Nephron (organoid): ENCODE measurements around the gene THEMIS.
"Not testable (repeated sequence)": the region's sequence is repeated elsewhere in the genome, so short reads cannot be mapped to it uniquely, and the experiment has no call there.

Source experiments
- H3K27ac Mint-ChIP-seq, 3 experiments: 2 replicates each; pipeline ENCODE4 v1.8.0; 2020; ENCODE audit warnings: mixed read lengths in 3 of 3, mild to moderate bottlenecking in 2 of 3, moderate library complexity in 1 of 3
- H3K27me3 Mint-ChIP-seq: 2 replicates; pipeline ENCODE4 v1.8.0; 2021; ENCODE audit warnings: low read depth, mild to moderate bottlenecking, moderate library complexity, mixed read lengths
- H3K36me3 Mint-ChIP-seq: 2 replicates; pipeline ENCODE4 v1.8.0; 2020; ENCODE audit warnings: low read depth, mixed read lengths
- H3K4me1 Mint-ChIP-seq: 2 replicates; pipeline ENCODE4 v1.8.0; 2020; ENCODE audit warnings: mixed read lengths
- H3K4me3 Mint-ChIP-seq, 3 experiments: 2 replicates each; pipeline ENCODE4 v1.8.0; 2020; ENCODE audit warnings: mild to moderate bottlenecking in 3 of 3, mixed read lengths in 3 of 3, moderate library complexity in 2 of 3
- H3K9me3 Mint-ChIP-seq: 2 replicates; pipeline ENCODE4 v1.8.0; 2020; ENCODE audit warnings: mixed read lengths
- CTCF ChIP-seq, 3 experiments: fragments of 200-600 bp; sonication (generic); IDR thresholded peaks; one replicate each; pipeline ENCODE4 v1.5.0; 2021; ENCODE audit warnings: antibody characterized with exemption in 3 of 3; ENCODE audit not compliant: unreplicated experiment in 3 of 3

THEMIS gene

GRCh38 chr6:127706216-127706615 lies 194.6 kb downstream of the THEMIS start:
- peaks cover 6% of the 10 kb centered on the region for H3K9me3 Mint-ChIP-seq
- no peak for TF ChIP-seq CTCF (IDR thresholded peaks at IDR 0.05; ENCODE audit: unreplicated experiment in 3 of 3)
- no peaks in the 10 kb centered on the region for H3K4me1 Mint-ChIP-seq
- no peaks in the 10 kb centered on the region for H3K36me3 Mint-ChIP-seq
- no peak overlapping the region for H3K4me3 Mint-ChIP-seq
- H3K27ac Mint-ChIP-seq = no peak overlapping the region
- peaks cover 8% of the 10 kb centered on the region for H3K27me3 Mint-ChIP-seq

DNA sequence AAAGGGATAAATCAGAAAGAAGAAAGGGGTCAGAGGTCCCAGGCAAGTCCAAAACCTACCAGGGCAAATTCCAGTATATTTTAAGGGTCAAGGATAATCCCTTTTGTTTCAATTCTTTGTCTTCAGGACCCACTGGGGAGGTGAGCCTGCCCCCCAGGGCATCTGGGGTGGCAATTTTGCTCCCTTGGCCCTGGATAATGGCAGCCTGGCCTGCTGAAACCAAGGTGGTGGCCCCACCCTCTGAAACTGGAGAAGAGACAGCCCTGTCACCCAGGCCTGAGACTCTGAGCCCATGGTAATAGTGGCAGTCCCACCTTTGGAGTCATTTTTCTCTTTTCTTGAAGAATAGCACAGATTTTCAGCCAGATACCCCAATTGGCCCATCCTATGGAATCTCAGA lies 205.8 kb downstream of the THEMIS start:
- Mint-ChIP-seq H3K4me1 (no peaks in the 10 kb centered on the region), H3K9me3 (no peaks in the 10 kb centered on the region), H3K27ac (no peak overlapping the region), H3K4me3 (no peak overlapping the region), H3K27me3 (no peaks in the 10 kb centered on the region), H3K36me3 (no peaks in the 10 kb centered on the region)
- TF ChIP-seq CTCF (IDR thresholded peaks at IDR 0.05; ENCODE audit: unreplicated experiment in 3 of 3) = no peak

GRCh38 chr6:127691146-127691545 lies 209.7 kb downstream of the THEMIS start:
- Mint-ChIP-seq H3K9me3 (peaks cover 13% of the 10 kb centered on the region), H3K4me3 (no peak overlapping the region), H3K36me3 (no peaks in the 10 kb centered on the region), H3K27ac (no peak overlapping the region), H3K4me1 (no peaks in the 10 kb centered on the region), H3K27me3 (no peaks in the 10 kb centered on the region)
- TF ChIP-seq CTCF (IDR thresholded peaks at IDR 0.05; ENCODE audit: unreplicated experiment in 3 of 3) = no peak

- no peaks in the 10 kb centered on the region for H3K27me3 Mint-ChIP-seq
- no peaks in the 10 kb centered on the region for H3K36me3 Mint-ChIP-seq
- no peak overlapping the region for H3K4me3 Mint-ChIP-seq
- no peak for TF ChIP-seq CTCF (IDR thresholded peaks at IDR 0.05; ENCODE audit: unreplicated experiment in 3 of 3)
- peaks cover 13% of the 10 kb centered on the region for H3K9me3 Mint-ChIP-seq
- no peak overlapping the region for H3K27ac Mint-ChIP-seq
- H3K4me1 Mint-ChIP-seq = no peaks in the 10 kb centered on the region
Measured at GRCh38 chr6:127690588-127690987, 210.3 kb downstream of the THEMIS start.

DNA sequence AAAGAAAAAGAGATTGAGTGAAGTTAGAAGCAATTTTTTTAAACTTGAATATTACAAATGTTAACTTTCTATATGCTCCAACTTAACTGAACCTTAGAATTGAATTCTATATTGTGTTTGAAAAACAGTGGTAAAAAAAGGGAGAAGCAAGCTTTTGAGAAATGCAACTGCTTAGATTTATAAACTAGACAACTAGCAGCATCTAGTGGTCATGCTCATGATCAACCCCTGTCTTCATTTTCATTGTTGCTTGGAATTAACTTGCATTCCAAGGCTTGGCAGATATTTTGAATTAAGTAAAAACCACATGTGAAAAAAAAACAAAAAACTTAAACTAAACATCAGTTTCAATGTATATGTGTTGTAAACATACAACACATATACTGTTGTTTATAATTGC lies 210.8 kb downstream of the THEMIS start:
- peaks cover 13% of the 10 kb centered on the region for H3K9me3 Mint-ChIP-seq
- no peak overlapping the region for H3K27ac Mint-ChIP-seq
- H3K36me3 Mint-ChIP-seq = no peaks in the 10 kb centered on the region
- TF ChIP-seq CTCF (IDR thresholded peaks at IDR 0.05; ENCODE audit: unreplicated experiment in 3 of 3) = peak; percentile 56 to 70 (median 57)
- H3K4me1 Mint-ChIP-seq = no peaks in the 10 kb centered on the region
- H3K4me3 Mint-ChIP-seq = no peak overlapping the region
- no peaks in the 10 kb centered on the region for H3K27me3 Mint-ChIP-seq

DNA sequence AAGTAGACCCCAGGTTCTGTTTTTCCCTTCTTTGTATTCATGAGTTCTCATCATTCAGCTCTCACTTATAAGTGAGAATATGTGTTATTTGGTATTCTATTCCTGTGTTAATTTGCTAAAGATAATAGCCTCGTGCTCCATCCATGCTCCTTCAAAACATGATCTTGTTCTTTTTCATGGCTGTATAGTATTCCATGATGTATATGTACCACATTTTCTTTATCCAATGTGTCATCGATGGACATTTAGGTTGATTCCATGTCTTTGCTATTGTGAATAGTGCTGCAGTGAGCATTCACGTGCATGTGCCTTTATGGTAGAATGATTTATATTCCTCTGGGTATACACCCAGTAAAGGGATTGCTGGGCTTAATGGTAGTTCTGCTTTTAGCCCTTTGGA lies 213.4 kb downstream of the THEMIS start:
- not testable (repeated sequence) for H3K4me1 Mint-ChIP-seq, H3K36me3 Mint-ChIP-seq, H3K27me3 Mint-ChIP-seq, H3K4me3 Mint-ChIP-seq, H3K27ac Mint-ChIP-seq
- peaks cover 13% of the 10 kb centered on the region for H3K9me3 Mint-ChIP-seq
